Stimulated activated CD8-positive, alpha-beta memory T cell treated with anti-CD3 and anti-CD28 coated beads, Interleukin-15, amount 100 ng/mL, for 1 hour (primary cell): ENCODE data around the gene SETBP1.

Experiments used
- DNase-seq: peaks from one replicate; pipeline ENCODE4 v3.0.0-alpha.2; 2020; ENCODE audit warnings: low read depth

Gene SETBP1

DNA sequence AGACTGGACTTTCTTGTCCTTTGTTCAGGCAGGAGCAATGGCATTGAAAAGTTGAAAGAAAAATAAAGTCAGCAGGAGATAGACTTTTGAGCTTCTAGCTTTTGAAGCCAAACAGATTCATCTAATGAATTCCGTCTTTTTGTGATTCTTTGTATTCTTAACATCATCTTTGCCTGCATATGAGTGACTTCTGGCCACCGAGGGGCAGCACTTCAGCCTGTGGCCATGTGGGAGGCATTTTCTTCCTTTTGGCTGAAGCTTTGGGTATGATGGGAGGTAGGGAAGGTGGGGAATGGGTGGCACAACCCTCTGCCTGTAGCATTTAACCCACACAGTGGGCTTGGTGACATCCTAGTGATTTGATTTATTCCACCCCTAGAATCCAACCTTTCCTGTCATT lies 220.6 kb downstream of the SETBP1 start:
- DNase-seq: no peak

- no peak for DNase-seq
Measured at GRCh38 chr18:44903327-44903726, 222.6 kb downstream of the SETBP1 start.

DNA sequence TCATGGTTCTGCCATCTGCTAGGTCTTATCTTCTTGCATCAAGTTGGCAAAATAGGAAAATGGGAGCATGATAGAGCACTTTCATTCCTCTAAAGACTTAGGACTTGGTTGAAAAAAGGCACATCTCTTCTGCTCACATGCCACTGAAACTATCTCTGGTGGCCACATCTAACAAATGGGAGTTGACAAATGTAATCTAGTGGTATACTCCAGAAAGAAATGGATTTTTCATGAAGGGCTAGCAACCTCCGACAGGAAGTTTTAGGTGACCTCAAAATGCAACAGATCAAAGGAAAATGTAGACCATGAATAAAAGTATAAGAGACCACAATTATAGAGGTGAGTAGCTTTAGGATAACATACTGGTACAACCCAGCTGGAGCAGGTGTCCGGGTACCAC lies 224.1 kb downstream of the SETBP1 start:
- DNase-seq: no peak

- DNase-seq: no peak
Measured at GRCh38 chr18:44909191-44909719, 228.6 kb downstream of the SETBP1 start.

GRCh38 chr18:44911260-44911659 lies 230.6 kb downstream of the SETBP1 start:
- no peak for DNase-seq

- DNase-seq: no peak
Measured at GRCh38 chr18:44911773-44912172, 231.1 kb downstream of the SETBP1 start.

- DNase-seq: no peak
Measured at GRCh38 chr18:44912740-44913478, 232.2 kb downstream of the SETBP1 start.

GRCh38 chr18:44914028-44914427 lies 233.3 kb downstream of the SETBP1 start:
- DNase-seq: no peak

GRCh38 chr18:44915213-44915612 lies 234.5 kb downstream of the SETBP1 start:
- DNase-seq: no peak

DNA sequence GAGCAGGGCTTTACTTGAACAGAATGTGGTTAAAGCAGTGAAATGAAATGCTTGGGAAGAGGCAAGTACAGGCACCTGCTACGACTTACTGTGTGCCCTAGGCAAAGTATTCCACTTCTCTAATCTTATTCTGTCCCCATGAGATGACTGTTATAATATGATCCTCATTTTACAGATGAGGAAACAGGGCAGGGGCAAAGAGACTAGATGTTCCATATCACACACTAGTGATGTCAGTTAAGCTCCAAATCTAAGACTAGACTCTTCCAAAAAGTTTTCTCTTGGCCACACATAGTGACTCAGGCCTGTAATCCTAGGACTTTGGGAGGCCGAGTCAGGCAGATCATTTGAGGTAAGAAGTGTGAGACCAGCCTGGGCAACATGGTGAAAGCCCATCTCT lies 235.0 kb downstream of the SETBP1 start:
- no peak for DNase-seq

GRCh38 chr18:44916429-44917207 lies 235.9 kb downstream of the SETBP1 start:
- no peak for DNase-seq

DNA sequence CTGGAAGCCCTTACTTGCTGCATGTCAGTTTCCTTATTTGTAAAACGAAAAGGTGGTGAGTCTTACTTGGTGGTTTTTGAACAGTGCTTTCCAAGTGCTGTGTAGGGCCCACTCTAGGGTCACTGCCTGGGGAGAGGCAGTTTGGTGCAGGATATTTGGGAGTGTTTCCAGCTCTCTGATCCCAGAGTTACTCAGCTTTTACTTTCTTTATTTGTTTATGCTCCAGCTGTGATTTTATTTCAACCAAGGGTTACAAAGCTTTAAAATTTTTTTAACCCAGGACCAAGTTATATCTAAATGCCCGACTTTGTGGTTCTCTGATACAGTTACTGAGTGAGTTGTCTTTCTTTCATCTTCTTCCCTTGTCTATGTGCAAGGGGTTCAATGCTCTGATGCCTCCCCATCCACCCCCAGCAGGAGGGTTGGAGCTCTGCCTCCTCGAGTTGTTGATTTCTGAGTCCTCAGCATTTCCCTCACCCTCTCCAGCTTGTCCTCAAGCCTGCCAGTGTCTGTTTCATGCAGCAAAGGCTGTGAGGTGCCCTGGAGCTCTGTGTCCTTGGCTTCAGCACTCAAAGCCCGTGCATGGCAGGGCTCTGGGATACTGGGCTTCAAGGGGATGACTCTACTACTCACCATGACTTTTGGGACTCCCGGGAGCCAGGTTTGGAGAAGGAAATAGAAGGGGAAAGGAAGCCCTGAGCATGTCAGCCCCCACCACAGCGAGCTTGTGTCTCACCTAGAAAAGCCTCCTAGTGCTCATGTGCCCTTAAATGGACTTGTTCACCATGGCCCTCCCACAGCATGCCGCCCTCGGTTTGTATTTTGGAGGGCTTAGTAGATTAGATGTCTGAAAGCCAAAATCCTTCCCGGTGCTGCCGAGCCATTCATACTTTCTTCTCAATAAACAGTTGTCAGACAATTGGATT lies 236.8 kb downstream of the SETBP1 start:
- DNase-seq: no peak

DNA sequence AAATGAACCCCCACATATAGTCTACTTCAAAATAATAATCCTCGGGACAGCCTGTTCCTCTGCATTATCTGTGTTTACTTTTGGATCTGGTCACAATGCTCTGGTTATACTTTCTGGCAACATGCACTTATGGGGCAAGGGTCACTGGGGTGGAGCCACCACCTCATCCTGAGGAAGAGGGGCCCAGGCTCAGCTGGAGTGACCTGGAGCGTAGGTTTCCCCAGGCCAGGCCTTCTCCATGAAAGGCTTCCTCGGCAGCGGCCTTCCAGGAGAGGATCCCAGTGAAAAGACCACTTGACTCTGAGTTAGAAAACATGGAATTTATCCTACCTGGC lies 237.4 kb downstream of the SETBP1 start:
- no peak for DNase-seq

DNA sequence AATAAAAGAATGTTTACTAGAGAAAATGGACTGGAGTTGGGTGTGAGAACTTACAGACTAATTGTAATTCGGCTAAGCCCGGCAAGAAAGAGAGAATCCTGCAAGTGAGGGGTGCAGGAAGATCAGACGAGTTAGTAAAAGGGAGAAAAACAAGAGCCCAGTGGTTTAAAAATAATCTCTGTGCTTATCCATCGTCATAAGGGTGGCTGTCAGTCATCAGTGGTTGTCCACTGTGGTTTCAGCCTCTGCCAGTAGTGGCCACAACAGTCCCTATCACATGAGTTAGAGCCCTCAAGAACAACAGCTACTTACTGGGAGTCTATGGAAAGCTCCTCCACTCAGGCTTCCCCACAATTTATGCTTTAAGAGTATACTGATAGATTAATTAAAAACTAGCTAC lies 239.8 kb downstream of the SETBP1 start:
- no peak for DNase-seq

- DNase-seq: no peak
Measured at GRCh38 chr18:44921974-44922373, 241.3 kb downstream of the SETBP1 start.

- DNase-seq: no peak
Measured at GRCh38 chr18:44922968-44923367, 242.3 kb downstream of the SETBP1 start.

- DNase-seq: no peak
Measured at GRCh38 chr18:44924785-44925499, 244.3 kb downstream of the SETBP1 start.

- DNase-seq: no peak
Measured at GRCh38 chr18:44927127-44927849, 246.6 kb downstream of the SETBP1 start.

GRCh38 chr18:44934901-44935300 lies 254.2 kb downstream of the SETBP1 start:
- DNase-seq: no peak

DNA sequence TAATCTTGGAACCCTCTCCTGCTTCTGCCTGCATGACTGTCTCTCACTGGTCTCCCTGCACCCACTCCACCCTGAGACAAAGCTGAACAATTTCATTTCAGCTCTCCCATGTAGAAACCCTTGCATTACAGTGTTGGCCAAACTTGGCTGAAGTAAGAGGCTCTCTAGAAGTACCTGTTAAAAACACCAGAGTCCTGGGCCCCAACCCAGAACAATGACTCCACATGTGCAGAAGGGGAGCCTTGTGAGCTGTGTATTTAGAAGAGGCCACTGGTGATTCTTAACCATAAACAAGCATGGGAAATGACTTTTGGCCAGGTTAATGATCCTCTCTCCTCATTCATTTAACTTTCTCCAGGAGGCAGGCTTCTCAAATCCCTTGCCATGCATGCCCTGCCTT lies 254.8 kb downstream of the SETBP1 start:
- DNase-seq: no peak

- no peak for DNase-seq
Measured at GRCh38 chr18:44936485-44936884, 255.8 kb downstream of the SETBP1 start.
